GM21381 (cell line): ENCODE results near the gene CCDC51.
"Not testable (repeated sequence)": the region's sequence is repeated elsewhere in the genome, so short reads cannot be mapped to it uniquely, and the experiment has no call there.

ENCODE experiments used
- ATAC-seq: cut with Tn5 transposase; IDR thresholded peaks from one replicate; pipeline ENCODE4 v1.9.1; 2021; ENCODE audit warnings: mild to moderate bottlenecking, moderate library complexity; ENCODE audit not compliant: unreplicated experiment

CCDC51 gene

GRCh38 chr3:48408823-48409281 is 31.1 kb downstream of the CCDC51 start:
- ATAC-seq, result no peak

- ATAC-seq, result no peak
These were observed 32.3 kb downstream of the CCDC51 start for GRCh38 chr3:48407542-48408099.

GRCh38 chr3:48406443-48407431 is 33.2 kb downstream of the CCDC51 start:
- no peak for ATAC-seq

GRCh38 chr3:48405971-48406370 is 33.9 kb downstream of the CCDC51 start:
- ATAC-seq, result no peak

DNA sequence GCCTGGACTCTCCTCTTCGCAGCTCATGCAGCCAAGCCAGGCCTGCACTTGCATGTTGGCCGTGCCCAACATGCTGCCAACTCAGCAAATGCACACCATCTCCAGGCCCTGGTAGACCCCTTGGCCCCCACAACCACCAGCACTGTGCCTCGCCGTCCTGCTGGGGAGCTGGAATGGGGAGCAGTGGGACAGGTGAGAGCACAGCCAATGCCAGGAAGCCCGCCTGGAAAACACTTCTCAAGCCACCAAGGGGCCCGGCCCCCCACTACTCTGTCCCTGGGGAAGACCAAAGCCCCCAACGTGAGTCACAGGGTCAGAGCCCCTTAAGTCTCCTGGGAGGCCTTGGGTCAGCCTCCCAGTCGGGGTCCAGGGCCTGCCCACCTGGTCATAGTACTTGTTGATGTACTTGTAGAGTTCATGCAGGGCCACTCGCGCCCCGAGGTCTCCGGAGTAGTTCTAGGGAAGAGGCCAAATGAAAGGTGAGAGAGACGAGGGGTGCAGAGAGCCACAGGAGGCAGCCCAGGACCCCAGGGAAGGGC is 34.5 kb downstream of the CCDC51 start:
- no peak for ATAC-seq

GRCh38 chr3:48404440-48405342 is 35.2 kb downstream of the CCDC51 start:
- ATAC-seq, result no peak

GRCh38 chr3:48403533-48404439 is 36.1 kb downstream of the CCDC51 start:
- ATAC-seq, result no peak

GRCh38 chr3:48402907-48403306 is 37.0 kb downstream of the CCDC51 start:
- no peak for ATAC-seq

DNA sequence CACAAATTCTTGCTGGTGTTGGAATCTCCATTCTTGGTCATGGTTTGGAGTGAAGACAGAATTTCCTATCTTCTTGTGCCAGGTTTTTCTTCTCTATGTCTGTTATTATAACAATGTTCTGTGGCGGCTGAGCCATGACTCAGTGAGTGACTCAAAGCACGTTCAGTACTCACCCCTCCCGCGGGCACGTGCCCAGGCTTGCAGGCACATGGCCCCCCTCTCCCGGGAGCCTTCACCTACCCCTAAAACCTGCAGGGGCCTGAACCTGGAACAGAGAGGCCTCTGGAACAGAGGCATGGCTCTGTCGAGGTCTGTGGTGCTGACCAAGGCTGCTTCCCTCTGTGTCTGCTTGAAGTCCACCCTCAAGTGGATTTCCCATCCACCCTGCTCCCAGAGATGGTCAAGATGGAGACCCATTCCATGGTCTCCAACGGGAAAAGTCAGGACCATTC is 37.6 kb downstream of the CCDC51 start:
- no peak for ATAC-seq

GRCh38 chr3:48401434-48401901 is 38.5 kb downstream of the CCDC51 start:
- ATAC-seq, result not testable (repeated sequence)

DNA sequence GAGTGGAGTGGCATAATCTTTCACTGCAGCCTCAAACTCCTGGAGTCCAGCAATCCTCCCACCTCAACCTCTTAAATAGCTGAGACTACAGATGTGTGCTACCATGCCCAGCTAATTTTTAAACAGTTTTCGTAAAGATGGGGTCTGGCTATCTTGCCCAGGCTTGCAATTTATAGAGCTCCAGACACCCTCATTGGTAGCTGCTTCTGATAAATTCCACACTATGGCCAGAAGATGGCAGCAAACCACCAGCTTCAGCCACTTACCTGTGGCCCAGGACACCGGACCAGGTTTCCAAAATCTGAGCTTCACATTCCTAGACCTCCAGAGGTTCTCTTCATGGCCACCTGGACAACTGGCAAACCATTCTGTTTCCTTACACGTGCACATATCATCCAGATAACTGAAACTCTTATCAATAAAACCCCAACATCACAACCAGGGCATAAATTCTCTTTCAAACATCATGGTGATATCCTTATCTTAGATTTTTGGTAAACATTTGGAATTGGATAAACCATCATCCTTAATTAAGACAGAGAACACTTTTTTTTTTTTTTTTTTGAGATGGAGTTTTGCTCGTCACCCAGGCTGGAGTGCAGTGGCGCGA is 39.0 kb downstream of the CCDC51 start:
- ATAC-seq, result no peak

- no peak for ATAC-seq
These were observed 40.3 kb downstream of the CCDC51 start for GRCh38 chr3:48399387-48400172.

GRCh38 chr3:48398701-48399386 is 41.1 kb downstream of the CCDC51 start:
- no peak for ATAC-seq

DNA sequence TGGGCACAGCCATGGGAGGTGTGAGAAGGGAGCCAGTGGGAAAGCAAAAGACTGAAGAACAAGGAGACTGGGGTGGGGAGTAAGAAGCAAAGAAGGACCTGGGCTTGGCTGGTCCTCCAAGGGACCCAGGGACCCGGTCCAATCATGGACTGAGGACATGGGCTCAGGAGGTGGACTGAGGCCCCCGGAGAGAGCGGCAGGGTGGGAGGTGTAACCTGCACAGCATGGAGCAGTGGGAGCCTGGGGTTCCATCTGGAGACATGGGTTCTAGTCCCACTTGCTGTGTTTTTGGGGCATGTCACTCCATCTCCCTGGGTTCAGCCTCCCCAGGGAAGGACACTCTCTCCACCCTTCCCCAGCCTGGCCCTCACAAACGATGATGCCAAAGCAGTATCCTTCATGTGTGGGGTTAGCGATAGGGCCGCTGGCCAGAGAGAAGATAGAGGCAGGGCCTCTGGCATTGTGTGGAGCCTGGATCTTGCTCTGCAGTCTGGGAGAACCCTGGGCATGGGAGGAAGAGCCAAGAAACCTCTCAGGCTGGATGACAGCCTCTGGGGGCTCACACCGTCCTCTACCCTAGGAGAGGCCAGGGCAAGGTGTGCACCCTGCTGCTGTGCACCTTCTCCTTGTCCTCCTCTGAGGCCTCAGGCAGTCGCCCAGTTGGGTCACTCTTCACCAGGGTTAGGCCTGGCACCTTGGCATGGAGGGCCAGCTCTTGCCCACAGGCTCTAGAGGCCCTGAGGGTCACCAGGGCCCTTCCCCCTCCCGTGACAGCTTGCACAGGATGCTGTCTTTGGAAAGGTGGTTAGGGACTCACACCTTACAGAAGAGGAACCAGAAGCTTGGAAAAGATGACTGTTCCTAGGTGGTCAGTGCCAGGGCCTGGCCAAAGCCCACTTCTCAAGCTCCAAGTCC is 41.9 kb downstream of the CCDC51 start:
- ATAC-seq, result no peak

- ATAC-seq, result no peak
These were observed 44.2 kb downstream of the CCDC51 start for GRCh38 chr3:48395714-48396113.

- ATAC-seq, result no peak
These were observed 45.5 kb downstream of the CCDC51 start for GRCh38 chr3:48394391-48394790.

GRCh38 chr3:48388966-48389365 is 51.0 kb downstream of the CCDC51 start:
- ATAC-seq, result no peak
